Heart left ventricle (tissue), 16 donors: ENCODE measurements around the gene TNIK. TPM values are rescaled to one million over a fixed set of nuclear protein-coding genes. Genes with fewer than 3 reads are reported as not detected.

ENCODE experiments used
- ATAC-seq, 4 donors: fragments of 200-7000 bp; cut with Tn5 transposase; one replicate each; pipeline ENCODE4 v1.9.1; 2020 to 2022; ENCODE audit warnings: moderate library complexity in 4 of 4, mild to moderate bottlenecking in 3 of 4, moderate number of reproducible peaks in 1 of 4
- DNase-seq, 5 donors: peaks; one replicate each; pipeline ENCODE4 v3.0.0-alpha.2; 2020
- H3K27ac ChIP-seq, 12 donors: fragments of 200-600 bp; sonication (generic) in 4 of 12; one replicate each; pipeline versions ENCODE4 v1.5.0 to v1.8.0; 2016 to 2022; ENCODE audit warnings: mild to moderate bottlenecking in 2 of 12
- H3K27me3 ChIP-seq, 9 donors: fragments of 200-600 bp; sonication (generic) in 2 of 9; one replicate each; pipeline versions ENCODE4 v1.5.1 to v1.8.0; 2016 to 2022; ENCODE audit warnings: mild to moderate bottlenecking in 3 of 9
- H3K36me3 ChIP-seq, 9 donors: fragments of 200-600 bp; sonication (generic) in 2 of 9; one replicate each; pipeline versions ENCODE4 v1.5.0 to v1.8.0; 2018 to 2022; ENCODE audit warnings: mild to moderate bottlenecking in 2 of 9
- H3K4me1 ChIP-seq, 12 donors: fragments of 200-600 bp; sonication (generic) in 4 of 12; one replicate each; pipeline versions ENCODE4 v1.5.0 to v1.8.0; 2016 to 2022; ENCODE audit warnings: mild to moderate bottlenecking in 3 of 12
- H3K4me3 ChIP-seq, 12 donors: fragments of 200-600 bp; sonication (generic) in 4 of 12; one replicate each; pipeline versions ENCODE4 v1.5.0 to v1.8.0; 2017 to 2022; ENCODE audit warnings: mild to moderate bottlenecking in 9 of 12, moderate library complexity in 4 of 12
- H3K9me3 ChIP-seq, 12 donors: fragments of 200-600 bp; sonication (generic) in 4 of 12; one replicate each; pipeline versions ENCODE4 v1.5.0 to v1.8.0; 2016 to 2022; ENCODE audit warnings: mild to moderate bottlenecking in 1 of 12
- CTCF ChIP-seq, 12 donors: fragments of 200-600 bp; sonication (generic) in 4 of 12; IDR thresholded peaks; one replicate each; pipeline versions ENCODE4 v1.5.0 to v1.8.0; 2018 to 2022; ENCODE audit warnings: antibody characterized with exemption in 12 of 12, mild to moderate bottlenecking in 5 of 12
- POLR2A ChIP-seq, 2 donors: fragments of 450-650 bp; IDR thresholded peaks; one replicate each; pipeline ENCODE4 v1.6.1; 2017; ENCODE audit warnings: antibody characterized with exemption in 2 of 2, mild to moderate bottlenecking in 2 of 2, moderate library complexity in 2 of 2
- WGBS, 4 donors: extraction: QIAGEN DNeasy Blood & Tissue Kit in 2 of 4; methylation state at CpG; one replicate each; pipeline versions ENCODE4 v1.1.5 to v1.1.7; 2013 to 2018; 5-methylcytosine and 5-hydroxymethylcytosine counted together
- intact Hi-C, 10 donors: fragments of 100-400 bp; cut with DNase I; formaldehyde crosslinking; loops; one replicate each; pipeline versions ENCODE4 v1.11.1 to v1.14.2; 2022
- polyA plus RNA-seq, 2 donors: library from polyadenylated mRNA; stranded (reverse); fragments of 200-250 nt; gene quantifications; one replicate each; pipeline ENCODE4 v1.2.3, GENCODE V29; 2013
- total RNA-seq, 9 donors: library from RNA; depleted of rRNA in 2 of 9; stranded (reverse); fragments of >200 nt in 2 of 9; fragmentation: NEBNext Ultra II Directional in 3 of 9; extraction: Animal tissue kit (Norgen Biotek cat#: 25700) in 3 of 9; gene quantifications; one replicate each; pipeline versions ENCODE4 v1.1.0 to v1.2.4, GENCODE V29; 2016 to 2023
- donor health status: ischemic (EF 13 %, LVEDD 7.1; RV severe dilation, severe dysfunction).
- donor health status: healthy with polysubstance abuse.
- donor health status: DM: no; HTN: yes; CAD: no.
- donor health status: DM: no; HTN: no; CAD: no.
- donor health status: ischemic (EF 25% LVEDD 6.9; RV normal size, moderate dysfunction).
- donor health status: ischemic (EF 25% LVEDD 5.7; RV mildly dilated, moderate dysfunction).
- donor health status: healthy.
- donor health status: DM: yes; HTN: yes; CAD: no.
- donor health status: ischemic (EF 35%, LVEDD 5.7; RV mildly dilated, moderate dysfunction).
- donor health status: nonischemic (EF 11% LVEDD 7.7; RV severe dilation, severe dysfunction).
- donor health status: DM: yes; HTN: yes; CAD: no.
- donor health status: PGD.
- donor health status: ischemic (EF 29% LVEDD 5.4; RV normal size, mild dysfunction).
- donor health status: nonischemic (EF 23%, LVEDD 6.1; RV moderate dilation, normal function).

TNIK gene
- total and polyA plus RNA-seq, 11 donors: 12.3 to 51.6 (median 32.4) TPM

- peak overlapping the region in 1 of 12 donors; percentile 63 for H3K27ac ChIP-seq
- H3K36me3 ChIP-seq: no peaks in the 10 kb centered on the region
- ATAC-seq (no peak), DNase-seq (no peak)
- no peak overlapping the region for H3K4me3 ChIP-seq
- WGBS, 4 donors: 89 to 98% (median 95%) methylated on average over 1 of the region's 1 CpG
- peaks cover 0 to 55% (median 19%) of the 10 kb centered on the region in 12 donors for H3K4me1 ChIP-seq
- peaks cover 0 to 4% (median 0%) of the 10 kb centered on the region in 12 donors for H3K9me3 ChIP-seq
- intact Hi-C loops: loop anchor here in 1 of 10 donors (5.0 kb wide), 1 partner anchor 51 kb away; no protein-coding TSS in a partner anchor
- no peak for TF ChIP-seq POLR2A (IDR thresholded peaks at IDR 0.05)
- no peak for TF ChIP-seq CTCF (IDR thresholded peaks at IDR 0.05)
- H3K27me3 ChIP-seq: no peaks in the 10 kb centered on the region
These were observed 114.2 kb downstream of the TNIK start for GRCh38 chr3:171346019-171346418.

GRCh38 chr3:171345107-171345843 is 114.9 kb downstream of the TNIK start:
- Histone ChIP-seq H3K27ac (no peak overlapping the region), H3K36me3 (no peaks in the 10 kb centered on the region), H3K4me3 (no peak overlapping the region), H3K27me3 (no peaks in the 10 kb centered on the region), H3K9me3 (peaks cover 0 to 4% (median 0%) of the 10 kb centered on the region in 12 donors), H3K4me1 (peaks cover 0 to 55% (median 19%) of the 10 kb centered on the region in 12 donors)
- intact Hi-C loops: loop anchor here in 1 of 10 donors (5.0 kb wide), 1 partner anchor 52 kb away; no protein-coding TSS in a partner anchor
- DNase-seq: no peak
- TF ChIP-seq POLR2A (IDR thresholded peaks at IDR 0.05): no peak
- TF ChIP-seq CTCF (IDR thresholded peaks at IDR 0.05): no peak
- no peak for ATAC-seq
- WGBS, 4 donors: 53 to 67% (median 61%) methylated on average over 2 of the region's 2 CpGs

GRCh38 chr3:171343693-171344092 is 116.5 kb downstream of the TNIK start:
- WGBS, 4 donors: 65 to 80% (median 69%) methylated on average over 1 of the region's 1 CpG
- intact Hi-C loops: no loop called here
- DNase-seq (no peak), ATAC-seq (no peak)
- Histone ChIP-seq H3K27ac (no peak overlapping the region), H3K36me3 (no peaks in the 10 kb centered on the region), H3K4me3 (no peak overlapping the region), H3K4me1 (peaks cover 0 to 54% (median 21%) of the 10 kb centered on the region in 12 donors), H3K27me3 (no peaks in the 10 kb centered on the region), H3K9me3 (peaks cover 0 to 4% (median 0%) of the 10 kb centered on the region in 12 donors)
- TF ChIP-seq CTCF (IDR thresholded peaks at IDR 0.05) (no peak), POLR2A (IDR thresholded peaks at IDR 0.05) (no peak)

- H3K27me3 ChIP-seq: no peaks in the 10 kb centered on the region
- TF ChIP-seq POLR2A (IDR thresholded peaks at IDR 0.05): no peak
- no peak for TF ChIP-seq CTCF (IDR thresholded peaks at IDR 0.05)
- H3K9me3 ChIP-seq: peaks cover 0 to 4% (median 0%) of the 10 kb centered on the region in 12 donors
- DNase-seq: no peak
- no peak for ATAC-seq
- intact Hi-C loops: no loop called here
- H3K36me3 ChIP-seq: no peaks in the 10 kb centered on the region
- WGBS, 4 donors: 84 to 92% (median 88%) methylated on average over 2 of the region's 2 CpGs
- H3K4me3 ChIP-seq: no peak overlapping the region
- no peak overlapping the region for H3K27ac ChIP-seq
- peaks cover 0 to 47% (median 16%) of the 10 kb centered on the region in 12 donors for H3K4me1 ChIP-seq
These were observed 117.3 kb downstream of the TNIK start for GRCh38 chr3:171342783-171343420.
